ENCODE results near the gene CAP2. TPM values are rescaled to one million over a fixed set of nuclear protein-coding genes. Genes with fewer than 3 reads are reported as not detected.
A peak's percentile ranks its signal among the peaks of the same experiment; 100 is the strongest.

The CAP2 gene
- total RNA-seq, 1 donor from 2014 or later = 2.1 TPM

DNA sequence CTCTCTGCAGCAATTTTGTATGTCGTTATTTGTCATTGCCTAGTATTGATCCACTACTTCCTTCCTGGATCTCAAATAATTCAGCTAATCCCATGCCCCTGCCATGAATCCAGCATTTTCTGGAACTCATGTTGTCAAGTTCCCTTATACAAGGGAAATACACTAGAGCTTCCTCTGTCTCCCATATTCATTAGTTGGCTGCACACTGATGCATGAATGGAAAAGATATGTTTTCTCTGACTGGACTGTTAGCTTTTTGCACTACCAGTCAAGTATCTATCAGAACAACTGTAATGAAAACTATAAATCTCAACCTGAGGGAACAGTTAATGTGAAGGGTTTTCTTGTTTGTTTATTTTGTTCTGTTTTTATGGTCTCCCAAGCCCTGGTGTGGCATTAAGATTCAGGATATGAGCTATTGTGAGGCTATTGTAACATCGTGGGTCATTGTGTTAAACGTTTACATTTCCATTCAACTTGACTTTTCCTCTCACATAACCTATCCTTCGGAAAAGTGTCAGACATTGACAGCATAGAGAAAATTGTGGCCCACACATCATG lies 104.2 kb downstream of the CAP2 start:
- Histone ChIP-seq H3K27me3 (ENCODE audit: control insufficient read depth, insufficient read depth, low read length) (no peaks in the 10 kb centered on the region), H3K4me3 (ENCODE audit: low read depth, low read length) (no peak overlapping the region), H3K36me3 (ENCODE audit: control insufficient read depth, insufficient read depth, low read length) (no peaks in the 10 kb centered on the region)
- TF ChIP-seq, protein P1, sequence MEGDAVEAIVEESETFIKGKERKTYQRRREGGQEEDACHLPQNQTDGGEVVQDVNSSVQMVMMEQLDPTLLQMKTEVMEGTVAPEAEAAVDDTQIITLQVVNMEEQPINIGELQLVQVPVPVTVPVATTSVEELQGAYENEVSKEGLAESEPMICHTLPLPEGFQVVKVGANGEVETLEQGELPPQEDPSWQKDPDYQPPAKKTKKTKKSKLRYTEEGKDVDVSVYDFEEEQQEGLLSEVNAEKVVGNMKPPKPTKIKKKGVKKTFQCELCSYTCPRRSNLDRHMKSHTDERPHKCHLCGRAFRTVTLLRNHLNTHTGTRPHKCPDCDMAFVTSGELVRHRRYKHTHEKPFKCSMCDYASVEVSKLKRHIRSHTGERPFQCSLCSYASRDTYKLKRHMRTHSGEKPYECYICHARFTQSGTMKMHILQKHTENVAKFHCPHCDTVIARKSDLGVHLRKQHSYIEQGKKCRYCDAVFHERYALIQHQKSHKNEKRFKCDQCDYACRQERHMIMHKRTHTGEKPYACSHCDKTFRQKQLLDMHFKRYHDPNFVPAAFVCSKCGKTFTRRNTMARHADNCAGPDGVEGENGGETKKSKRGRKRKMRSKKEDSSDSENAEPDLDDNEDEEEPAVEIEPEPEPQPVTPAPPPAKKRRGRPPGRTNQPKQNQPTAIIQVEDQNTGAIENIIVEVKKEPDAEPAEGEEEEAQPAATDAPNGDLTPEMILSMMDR (IDR thresholded peaks at IDR 0.05; ENCODE audit: insufficient read depth, low read length, severe bottlenecking) = no peak
- FAIRE-seq (no peak), DNase-seq (ENCODE audit: low read depth) (no peak)

DNA sequence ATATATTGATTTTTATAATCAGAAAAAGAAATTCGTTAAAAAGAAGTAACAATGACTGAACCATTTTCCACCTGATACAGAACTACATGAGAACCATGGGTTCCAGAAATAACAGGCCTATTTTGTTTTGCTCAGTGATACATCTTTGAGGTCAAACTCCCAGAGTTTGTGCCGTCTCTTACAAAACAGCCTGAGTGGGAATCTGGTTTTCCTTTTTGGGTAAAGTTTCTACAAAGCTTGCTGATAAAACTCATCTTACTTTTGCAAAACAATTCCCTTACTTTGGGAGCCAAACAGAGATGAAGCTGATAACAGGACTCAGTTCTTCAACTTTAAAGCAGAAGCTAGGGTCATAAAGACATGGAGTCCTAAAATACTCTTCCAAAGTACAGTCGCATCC lies 108.0 kb downstream of the CAP2 start:
- FAIRE-seq = no peak
- DNase-seq (ENCODE audit: low read depth) = no peak
- Histone ChIP-seq H3K27me3 (ENCODE audit: control insufficient read depth, insufficient read depth, low read length) (no peaks in the 10 kb centered on the region), H3K36me3 (ENCODE audit: control insufficient read depth, insufficient read depth, low read length) (no peaks in the 10 kb centered on the region), H3K4me3 (ENCODE audit: low read depth, low read length) (no peak overlapping the region)
- TF ChIP-seq, protein P1 (IDR thresholded peaks at IDR 0.05; ENCODE audit: insufficient read depth, low read length, severe bottlenecking) = no peak

DNA sequence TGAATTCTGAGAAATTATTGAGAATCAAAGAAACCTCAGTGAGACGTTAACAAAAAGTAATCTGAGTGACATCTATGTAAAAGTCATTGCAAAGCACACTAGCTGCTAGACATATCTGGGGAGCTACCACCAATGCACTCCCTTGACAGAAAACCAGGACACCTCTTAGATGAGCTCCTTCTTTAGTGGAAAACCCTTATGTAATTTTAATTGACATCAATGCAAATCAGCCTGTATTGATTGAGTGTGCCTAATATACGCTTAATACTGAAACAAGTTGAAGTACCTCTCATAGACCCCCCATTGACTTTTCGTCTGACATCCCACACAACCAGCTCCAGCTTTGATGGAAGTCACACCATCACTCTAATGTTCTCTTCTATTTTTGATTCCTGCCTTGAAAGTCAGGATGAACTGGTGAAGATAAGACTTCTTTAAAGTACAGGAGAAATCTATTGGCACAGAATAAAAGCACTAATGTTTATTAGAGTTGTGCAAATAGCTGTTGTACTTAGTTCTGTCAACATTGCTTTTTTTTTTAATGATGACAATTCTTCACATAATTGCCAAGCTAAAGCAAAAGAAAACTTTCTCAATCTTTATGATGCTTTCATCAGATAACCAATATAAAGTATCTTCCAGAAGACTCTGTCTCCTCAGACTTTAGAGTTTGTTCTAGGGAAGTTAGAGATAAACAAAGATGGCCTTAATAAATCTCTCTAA lies 108.7 kb downstream of the CAP2 start:
- Histone ChIP-seq H3K27me3 (ENCODE audit: control insufficient read depth, insufficient read depth, low read length) (no peaks in the 10 kb centered on the region), H3K36me3 (ENCODE audit: control insufficient read depth, insufficient read depth, low read length) (no peaks in the 10 kb centered on the region), H3K4me3 (ENCODE audit: low read depth, low read length) (no peak overlapping the region)
- TF ChIP-seq, protein P1 (IDR thresholded peaks at IDR 0.05; ENCODE audit: insufficient read depth, low read length, severe bottlenecking) = no peak
- FAIRE-seq (peak; percentile 40), DNase-seq (ENCODE audit: low read depth) (no peak)

DNA sequence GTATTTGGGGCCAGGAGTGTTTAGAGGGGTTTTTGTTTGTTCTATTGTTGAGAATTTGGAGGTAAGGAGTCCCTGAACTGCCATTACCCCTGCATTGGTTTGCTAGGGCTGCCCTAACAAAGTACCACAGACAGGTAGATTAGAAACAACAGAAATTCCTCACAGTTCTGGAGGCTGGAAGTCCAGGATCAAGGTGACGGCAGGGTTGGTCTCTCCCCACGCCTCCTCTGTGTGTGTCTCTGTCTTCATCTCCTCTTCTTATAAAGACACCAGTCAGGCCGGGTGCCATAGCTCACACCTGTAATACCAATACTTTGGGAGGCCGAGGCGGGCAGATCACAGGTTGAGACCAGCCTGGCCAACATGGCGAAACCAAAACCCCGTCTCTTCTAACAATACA lies 109.7 kb downstream of the CAP2 start:
- TF ChIP-seq, protein P1 (IDR thresholded peaks at IDR 0.05; ENCODE audit: insufficient read depth, low read length, severe bottlenecking) = no peak
- Histone ChIP-seq H3K27me3 (ENCODE audit: control insufficient read depth, insufficient read depth, low read length) (no peaks in the 10 kb centered on the region), H3K36me3 (ENCODE audit: control insufficient read depth, insufficient read depth, low read length) (no peaks in the 10 kb centered on the region), H3K4me3 (ENCODE audit: low read depth, low read length) (no peak overlapping the region)
- no peak for FAIRE-seq
- no peak for DNase-seq (ENCODE audit: low read depth)

DNA sequence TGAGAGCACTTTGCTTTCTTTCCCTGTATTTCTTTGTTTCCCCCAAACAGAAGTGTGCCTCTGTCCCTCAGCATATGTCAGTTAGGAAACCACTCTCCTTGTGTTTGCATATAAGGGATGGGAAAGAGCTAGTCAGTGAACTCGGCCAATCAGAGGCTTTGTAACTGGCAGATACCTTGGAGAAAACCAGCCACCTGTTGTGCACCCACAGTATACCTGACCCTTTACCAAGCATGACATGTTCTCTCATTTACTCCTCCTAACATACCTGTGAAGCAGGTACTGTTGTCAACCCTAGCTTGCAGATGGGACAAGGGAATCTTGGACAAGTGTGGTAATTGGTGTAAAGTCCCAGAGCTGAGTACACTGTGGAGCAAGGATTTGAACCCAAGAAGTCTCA lies 110.6 kb downstream of the CAP2 start:
- TF ChIP-seq, protein P1 (IDR thresholded peaks at IDR 0.05; ENCODE audit: insufficient read depth, low read length, severe bottlenecking) = no peak
- Histone ChIP-seq H3K27me3 (ENCODE audit: control insufficient read depth, insufficient read depth, low read length) (no peaks in the 10 kb centered on the region), H3K36me3 (ENCODE audit: control insufficient read depth, insufficient read depth, low read length) (no peaks in the 10 kb centered on the region), H3K4me3 (ENCODE audit: low read depth, low read length) (no peak overlapping the region)
- FAIRE-seq (peak; percentile 52), DNase-seq (ENCODE audit: low read depth) (no peak)
